H1 (cell line): ENCODE data around the gene CIROP. TPM values are rescaled to one million over a fixed set of nuclear protein-coding genes. Genes with fewer than 3 reads are reported as not detected.

Source experiments
- CTCF ChIA-PET: fragments of 300-600 bp; sonication (Branson Sonifier 250); formaldehyde crosslinking; loops from one replicate; lab custom pipeline; 2021; ENCODE audit not compliant: partially characterized antibody; lab: Charles Lee
- POLR2A ChIA-PET: fragments of 300-600 bp; sonication (Branson Sonifier 250); formaldehyde crosslinking; loops from one replicate; lab custom pipeline; 2021; ENCODE audit warnings: inconsistent platforms; ENCODE audit not compliant: partially characterized antibody; lab: Charles Lee
- DNase-seq, 2 experiments: peaks; one replicate each; pipeline versions ENCODE4 v3.0.0 to v3.0.0-alpha.2; 2010 to 2022; ENCODE audit warnings: low spot score in 2 of 2, low read depth in 1 of 2, mixed read lengths in 1 of 2
- FAIRE-seq: peaks from 2 replicates; lab custom pipeline; 2011; peaks lifted over from hg19 to GRCh38; lab: Jason Lieb, UNC
- H2AFZ ChIP-seq: 2 replicates; pipeline ENCODE4 v1.8.1; 2012; ENCODE audit warnings: low read length, inconsistent platforms
- H2AK5ac ChIP-seq: 2 replicates; pipeline ENCODE4 v1.6.1; 2013; ENCODE audit warnings: low read depth, low read length
- H2BK120ac ChIP-seq: replicated peaks from 2 replicates; pipeline ENCODE3; 2013; ENCODE audit warnings: low read depth, low read length, inconsistent platforms
- H2BK12ac ChIP-seq: 2 replicates; pipeline ENCODE4 v1.6.1; 2013; ENCODE audit warnings: low read depth, low read length
- H2BK15ac ChIP-seq: 2 replicates; pipeline ENCODE4 v1.6.1; 2013; ENCODE audit warnings: low read length
- H2BK20ac ChIP-seq: 2 replicates; pipeline ENCODE4 v1.6.1; 2013; ENCODE audit warnings: low read length
- H2BK5ac ChIP-seq: 2 replicates; pipeline ENCODE4 v1.6.1; 2013; ENCODE audit warnings: low read depth, low read length
- H3K14ac ChIP-seq: 2 replicates; pipeline ENCODE4 v1.6.1; 2013; ENCODE audit warnings: inconsistent platforms; ENCODE audit not compliant: insufficient read length
- H3K18ac ChIP-seq: 2 replicates; pipeline ENCODE4 v1.6.1; 2013; ENCODE audit warnings: low read length; ENCODE audit errors: extremely low read depth
- H3K23ac ChIP-seq: 2 replicates; pipeline ENCODE4 v1.6.1; 2013; ENCODE audit warnings: inconsistent platforms; ENCODE audit not compliant: insufficient read length
- H3K23me2 ChIP-seq: 2 replicates; pipeline ENCODE4 v1.6.1; 2013; ENCODE audit warnings: low read depth, low read length
- H3K27ac ChIP-seq: 2 replicates; pipeline ENCODE4 v1.6.1; 2011; ENCODE audit warnings: low read depth, low read length, inconsistent platforms
- H3K27me3 ChIP-seq, 4 experiments: replicated peaks in 1 of 4; 1 replicate in 1 of 4; 2 replicates in 3 of 4; pipeline versions ENCODE4 v1.6.1 to v1.8.1; 2011 to 2013; ENCODE audit warnings: low read length in 3 of 4, mild to moderate bottlenecking in 3 of 4, inconsistent platforms in 2 of 4, mixed read lengths in 2 of 4, moderate library complexity in 1 of 4; ENCODE audit not compliant: control insufficient read depth in 3 of 4, insufficient read depth in 3 of 4; ENCODE audit errors: extremely low read depth in 1 of 4
- H3K36me3 ChIP-seq, 4 experiments: 2 replicates each; pipeline versions ENCODE4 v1.6.1 to v1.8.1; 2011 to 2013; ENCODE audit warnings: mild to moderate bottlenecking in 4 of 4, low read length in 3 of 4, moderate library complexity in 2 of 4, control low read depth in 1 of 4, inconsistent platforms in 1 of 4; ENCODE audit not compliant: insufficient read depth in 4 of 4, control insufficient read depth in 2 of 4
- H3K4ac ChIP-seq: replicated peaks from 2 replicates; pipeline ENCODE3; 2013; ENCODE audit warnings: low read length, low read depth, mixed read lengths, inconsistent platforms; ENCODE audit not compliant: insufficient read length
- H3K4me1 ChIP-seq, 4 experiments: replicated peaks in 1 of 4; 1 replicate in 1 of 4; 2 replicates in 3 of 4; pipeline versions ENCODE4 v1.6.1 to v1.8.1; 2011 to 2013; ENCODE audit warnings: low read length in 3 of 4, inconsistent platforms in 2 of 4, mixed read lengths in 1 of 4; ENCODE audit not compliant: insufficient read depth in 4 of 4, control insufficient read depth in 3 of 4
- H3K4me2 ChIP-seq, 2 experiments: 2 replicates each; pipeline versions ENCODE4 v1.6.1 to v1.8.1; 2011 to 2013; ENCODE audit warnings: low read depth in 2 of 2, low read length in 2 of 2, control low read depth in 1 of 2, inconsistent platforms in 1 of 2, mild to moderate bottlenecking in 1 of 2; ENCODE audit not compliant: insufficient read depth in 1 of 2
- H3K4me3 ChIP-seq, 4 experiments: fragments of 200-600, 300-600 bp in 1 of 4; sonication (generic), shearing (Covaris generic), sonication (Bioruptor Twin) in 1 of 4; 2 replicates each; pipeline versions ENCODE4 v1.5.1 to v1.8.1; 2011 to 2016; ENCODE audit warnings: low read length in 4 of 4, low read depth in 3 of 4, control low read depth in 2 of 4, inconsistent platforms in 2 of 4, mild to moderate bottlenecking in 2 of 4, mixed read lengths in 1 of 4, moderate library complexity in 1 of 4; ENCODE audit not compliant: insufficient read depth in 2 of 4; ENCODE audit errors: extremely low read depth in 1 of 4
- H3K56ac ChIP-seq: replicated peaks from 2 replicates; pipeline ENCODE3; 2013; ENCODE audit warnings: low read depth, mild to moderate bottlenecking, mixed read lengths, low read length, inconsistent platforms; ENCODE audit not compliant: insufficient read length
- H3K79me1 ChIP-seq: 2 replicates; pipeline ENCODE4 v1.6.1; 2013; ENCODE audit warnings: low read depth, low read length, control low read depth
- H3K79me2 ChIP-seq, 2 experiments: 2 replicates each; pipeline versions ENCODE4 v1.6.1 to v1.8.1; 2012 to 2013; ENCODE audit warnings: low read length in 2 of 2, mild to moderate bottlenecking in 2 of 2, inconsistent platforms in 1 of 2; ENCODE audit not compliant: insufficient read depth in 2 of 2, control insufficient read depth in 1 of 2
- H3K9ac ChIP-seq, 4 experiments: replicated peaks in 1 of 4; 1 replicate in 1 of 4; 2 replicates in 3 of 4; pipeline versions ENCODE4 v1.6.1 to v1.8.1; 2011 to 2013; ENCODE audit warnings: low read depth in 3 of 4, low read length in 3 of 4, control low read depth in 2 of 4, mild to moderate bottlenecking in 2 of 4, moderate library complexity in 2 of 4, inconsistent platforms in 1 of 4; ENCODE audit errors: extremely low read depth in 1 of 4
- H3K9me3 ChIP-seq, 2 experiments: 2 replicates each; pipeline versions ENCODE4 v1.6.1 to v1.8.1; 2012 to 2013; ENCODE audit warnings: mild to moderate bottlenecking in 2 of 2, moderate library complexity in 2 of 2, control low read depth in 1 of 2, inconsistent platforms in 1 of 2, low read depth in 1 of 2, low read length in 1 of 2, mixed read lengths in 1 of 2; ENCODE audit not compliant: insufficient read depth in 2 of 2
- H4K20me1 ChIP-seq, 2 experiments: replicated peaks in 1 of 2; 2 replicates each; pipeline versions ENCODE3 to v1.8.1; 2011 to 2013; ENCODE audit warnings: inconsistent platforms in 2 of 2, low read length in 2 of 2, mild to moderate bottlenecking in 1 of 2; ENCODE audit not compliant: insufficient read depth in 2 of 2, control insufficient read depth in 1 of 2
- H4K5ac ChIP-seq: 2 replicates; pipeline ENCODE4 v1.6.1; 2013; ENCODE audit warnings: low read length, low read depth, mixed read lengths, inconsistent platforms; ENCODE audit not compliant: insufficient read length
- H4K8ac ChIP-seq: 2 replicates; pipeline ENCODE4 v1.8.0; 2013; ENCODE audit warnings: mild to moderate bottlenecking, moderate library complexity, low read length, inconsistent platforms; ENCODE audit not compliant: insufficient read depth; ENCODE audit errors: extremely low read depth
- H4K91ac ChIP-seq: replicated peaks from 2 replicates; pipeline ENCODE3; 2013; ENCODE audit warnings: low read length, mixed read lengths, inconsistent platforms; ENCODE audit not compliant: insufficient read length
- WGBS, 2 experiments: shearing (Covaris generic) in 1 of 2; methylation state at CpG; one replicate each; pipeline versions ENCODE4 v1.1.6 to v1.1.7; 2013 to 2015; ENCODE audit warnings: low lambda C conversion rate in 2 of 2, mixed read lengths in 2 of 2, inconsistent platforms in 1 of 2, low coverage in 1 of 2, missing lambda C conversion rate in 1 of 2; ENCODE audit not compliant: insufficient replicate concordance in 2 of 2, insufficient coverage in 1 of 2, insufficient read length in 1 of 2; ENCODE audit errors: extremely low coverage in 1 of 2, missing lambda C conversion rate in 1 of 2; 5-methylcytosine and 5-hydroxymethylcytosine counted together
- polyA plus RNA-seq, 7 experiments: library from polyadenylated mRNA; depleted of rRNA in 3 of 7; stranded (reverse) in 5 of 7; unstranded in 2 of 7; fragments of >200 nt in 5 of 7; fragments of 200-250 nt in 2 of 7; gene quantifications; 1 replicate in 5 of 7; 2 replicates in 1 of 7; 4 replicates in 1 of 7; pipeline versions ENCODE4 v1.2.1 to v1.2.3, GENCODE V29; 2011 to 2013; ENCODE audit warnings: missing spikeins in 2 of 7, mixed read lengths in 2 of 7
- total RNA-seq: library from RNA; stranded (reverse); fragmentation: NEBNext Ultra II Directional; extraction: Animal tissue kit (Norgen Biotek cat#: 25700); gene quantifications from 2 replicates; pipeline ENCODE4 v1.2.1, GENCODE V29; 2021
- TF ChIP-seq, protein P1 (sequence below): IDR thresholded peaks from 2 replicates; pipeline ENCODE4 v1.6.1; 2012; ENCODE audit warnings: low read length, inconsistent platforms

The CIROP gene
- total and polyA plus RNA-seq, 2 of the 8 experiments (the other 6 are each of a cell fraction or from before 2014, with no cell fraction given), result 0.06 TPM; not detected in 1

DNA sequence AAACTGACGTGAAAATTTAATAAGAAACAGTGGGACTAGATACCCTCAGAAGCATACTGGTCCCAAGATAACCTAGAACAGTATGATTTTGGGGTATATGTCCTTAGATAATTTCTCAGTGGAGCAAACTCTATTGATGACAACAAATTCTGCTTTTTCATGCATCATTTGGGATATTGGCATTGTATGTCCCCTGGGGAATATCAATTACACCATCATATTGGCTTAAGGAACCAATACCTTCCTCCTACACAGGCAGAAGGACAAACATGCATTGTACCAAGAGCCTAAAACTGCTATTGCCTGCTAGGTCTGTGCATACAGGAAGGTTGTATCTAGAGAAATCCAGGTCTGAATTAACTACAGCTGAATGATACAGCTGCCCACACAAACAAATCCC is 29.9 kb downstream of the CIROP start:
- Histone ChIP-seq H3K56ac (no peak overlapping the region), H3K79me1 (peaks cover 2% of the 10 kb centered on the region; the same call in 1 of the 2 replicates), H4K91ac (no peak overlapping the region), H3K18ac (no peak overlapping the region), H2AK5ac (no peak overlapping the region), H3K9ac (no peak overlapping the region; a peak in 1 of 7 replicates), H3K27me3 (no peaks in the 10 kb centered on the region), H2BK5ac (no peak overlapping the region), H3K9me3 (no peaks in the 10 kb centered on the region; a peak in 1 of 4 replicates), H3K36me3 (peaks cover 29 to 63% (median 49%) of the 10 kb centered on the region in 4 experiments), H3K23me2 (peaks cover 14% of the 10 kb centered on the region), H3K4me2 (no peak overlapping the region), H4K8ac (no peak overlapping the region), H2AFZ (no peak overlapping the region), H3K79me2 (peaks cover 14 to 24% of the 10 kb centered on the region in 2 experiments), H4K5ac (no peak overlapping the region), H3K23ac (no peak overlapping the region), H3K4ac (no peak overlapping the region), H2BK120ac (no peak overlapping the region), H3K14ac (no peak overlapping the region), H2BK12ac (no peak overlapping the region), H4K20me1 (peaks cover 1 to 12% of the 10 kb centered on the region in 2 experiments), H2BK20ac (no peak overlapping the region), H3K4me1 (peaks cover 5 to 13% (median 10%) of the 10 kb centered on the region in 4 experiments; a peak in 6 of 7 replicates), H3K27ac (no peak overlapping the region), H3K4me3 (no peak overlapping the region), H2BK15ac (no peak overlapping the region)
- ChIA-PET POLR2A (interaction anchor here (1.9 to 2.1 kb wide), 2 partner anchors 13 to 15 kb away, joined by 4 to 6 read pairs; no protein-coding TSS in a partner anchor), CTCF (interaction anchor here (0.8 to 4.2 kb wide), 5 partner anchors 9 to 89 kb away, joined by 3 to 28 read pairs (median 3); no protein-coding TSS in a partner anchor)
- 100% methylated on average over 1 of the region's 1 CpG; no CpG with 5 or more reads in 1 of the 2 experiments for WGBS, 2 experiments
- FAIRE-seq, result no peak
- TF ChIP-seq, protein P1, sequence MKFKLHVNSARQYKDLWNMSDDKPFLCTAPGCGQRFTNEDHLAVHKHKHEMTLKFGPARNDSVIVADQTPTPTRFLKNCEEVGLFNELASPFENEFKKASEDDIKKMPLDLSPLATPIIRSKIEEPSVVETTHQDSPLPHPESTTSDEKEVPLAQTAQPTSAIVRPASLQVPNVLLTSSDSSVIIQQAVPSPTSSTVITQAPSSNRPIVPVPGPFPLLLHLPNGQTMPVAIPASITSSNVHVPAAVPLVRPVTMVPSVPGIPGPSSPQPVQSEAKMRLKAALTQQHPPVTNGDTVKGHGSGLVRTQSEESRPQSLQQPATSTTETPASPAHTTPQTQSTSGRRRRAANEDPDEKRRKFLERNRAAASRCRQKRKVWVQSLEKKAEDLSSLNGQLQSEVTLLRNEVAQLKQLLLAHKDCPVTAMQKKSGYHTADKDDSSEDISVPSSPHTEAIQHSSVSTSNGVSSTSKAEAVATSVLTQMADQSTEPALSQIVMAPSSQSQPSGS, result no peak
- no peak for DNase-seq
